GM21786 (cell line): ENCODE results near the gene SMURF2.
"Not testable (repeated sequence)": the region's sequence is repeated elsewhere in the genome, so short reads cannot be mapped to it uniquely, and the experiment has no call there.

Source experiments
- ATAC-seq: cut with Tn5 transposase; IDR thresholded peaks from one replicate; pipeline ENCODE4 v1.9.1; 2021; ENCODE audit not compliant: unreplicated experiment

The SMURF2 gene

GRCh38 chr17:64632606-64633005 lies 29.5 kb downstream of the SMURF2 start:
- ATAC-seq: no peak

DNA sequence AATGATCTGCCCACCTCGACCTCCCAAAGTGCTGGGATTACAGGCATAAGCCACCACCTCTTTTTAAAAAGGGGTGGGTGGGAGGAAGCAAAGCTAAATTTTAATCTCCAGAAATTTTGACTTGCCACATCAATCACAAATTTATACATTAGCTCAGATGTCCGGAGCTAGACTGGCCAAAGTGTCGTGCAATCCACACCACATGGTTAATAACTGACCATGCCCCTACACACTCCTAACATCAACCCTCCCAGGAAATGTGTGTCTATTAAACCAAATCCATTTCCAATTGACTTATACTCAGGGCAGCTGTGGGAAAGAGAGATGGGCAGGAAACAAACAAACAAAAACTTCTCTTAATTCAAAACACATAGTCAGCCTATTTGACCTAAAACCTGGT lies 29.9 kb downstream of the SMURF2 start:
- ATAC-seq: no peak

- ATAC-seq: no peak
These were observed 31.5 kb downstream of the SMURF2 start for GRCh38 chr17:64630309-64631223.

- no peak for ATAC-seq
These were observed 33.5 kb downstream of the SMURF2 start for GRCh38 chr17:64628641-64629040.

- no peak for ATAC-seq
These were observed 34.3 kb downstream of the SMURF2 start for GRCh38 chr17:64627797-64628196.

- ATAC-seq: no peak
These were observed 35.3 kb downstream of the SMURF2 start for GRCh38 chr17:64626827-64627226.

DNA sequence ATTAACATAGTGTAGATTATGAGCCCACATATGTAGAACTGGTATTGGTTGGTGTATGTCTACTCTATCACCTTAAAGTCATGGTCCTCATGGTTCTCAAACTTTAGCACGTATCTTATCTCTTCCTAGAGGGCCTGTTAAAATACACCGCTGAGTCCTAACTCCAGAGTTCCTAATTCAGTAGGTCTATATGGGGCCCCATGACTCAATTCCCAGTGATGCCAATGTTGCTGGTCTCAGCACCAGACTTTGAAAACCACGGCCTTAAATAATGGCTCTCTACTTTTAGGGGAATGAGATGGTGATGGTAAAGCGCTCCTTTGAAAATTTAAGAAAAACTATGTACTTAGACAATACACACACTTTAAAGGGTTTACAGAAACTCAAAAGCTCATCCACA lies 36.6 kb downstream of the SMURF2 start:
- ATAC-seq: no peak

GRCh38 chr17:64622931-64623654 lies 39.0 kb downstream of the SMURF2 start:
- no peak for ATAC-seq

- ATAC-seq: no peak
These were observed 40.3 kb downstream of the SMURF2 start for GRCh38 chr17:64621772-64622171.

- ATAC-seq: no peak
These were observed 43.3 kb downstream of the SMURF2 start for GRCh38 chr17:64618848-64619247.

DNA sequence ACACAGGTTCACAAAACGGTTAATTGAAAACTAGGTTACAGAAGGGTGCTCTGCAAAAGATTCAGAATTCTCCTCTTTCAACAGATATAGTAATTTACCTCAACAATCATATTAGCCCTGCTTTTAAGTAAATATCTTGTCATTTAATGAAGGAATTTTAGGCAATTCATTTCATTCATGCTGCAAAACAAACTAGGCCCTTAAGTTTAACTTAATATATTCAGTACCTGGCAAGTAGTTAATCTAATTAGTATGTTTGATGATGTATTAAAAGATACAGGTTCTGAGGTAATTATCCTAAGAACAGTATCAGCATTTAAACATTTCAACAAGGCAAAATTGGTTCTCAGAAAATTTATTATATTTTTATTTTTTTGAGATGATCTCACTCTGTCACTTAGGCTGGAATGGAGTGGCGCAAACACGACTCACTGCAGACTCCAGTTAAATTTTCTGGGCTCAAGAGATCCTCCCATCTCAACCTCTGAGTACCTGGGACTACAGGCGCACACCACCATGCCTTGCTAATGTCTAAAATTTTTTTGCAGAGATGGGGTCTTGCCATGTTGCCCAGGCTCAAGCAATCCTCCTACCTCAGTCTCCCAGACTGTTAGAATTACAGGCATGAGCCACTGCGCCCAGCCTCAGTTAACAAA lies 44.9 kb downstream of the SMURF2 start:
- no peak for ATAC-seq

DNA sequence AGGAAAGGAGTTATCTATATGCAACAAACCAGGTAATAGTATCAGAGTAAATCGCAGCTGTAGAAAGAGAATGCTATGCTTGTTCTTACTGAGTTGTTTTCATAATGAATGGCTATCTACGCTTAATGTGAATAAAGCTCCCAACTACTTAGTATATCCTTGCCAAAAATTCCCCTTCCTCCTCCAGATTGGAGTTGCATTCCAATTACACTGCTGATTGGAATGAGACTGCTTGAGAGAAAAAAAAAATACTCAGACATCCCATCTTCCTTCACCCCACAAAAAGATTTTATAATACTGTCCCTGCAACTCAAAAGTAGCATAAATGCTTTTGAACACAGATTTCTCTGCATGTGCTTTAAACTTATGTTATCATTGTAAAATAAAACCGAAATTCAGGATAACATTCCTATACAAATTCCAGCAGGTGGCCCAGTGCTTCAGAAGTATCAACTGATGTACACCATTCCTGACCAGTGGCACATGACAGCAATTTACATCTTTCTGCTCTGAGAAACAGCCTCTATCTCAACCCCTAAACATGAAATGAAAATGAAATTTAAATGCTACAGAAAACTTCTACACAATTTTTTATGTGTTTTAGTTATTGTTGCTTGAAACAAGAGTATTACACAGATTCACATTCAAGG lies 47.0 kb downstream of the SMURF2 start:
- ATAC-seq: no peak

- ATAC-seq: no peak
These were observed 47.7 kb downstream of the SMURF2 start for GRCh38 chr17:64614266-64615027.

GRCh38 chr17:64611369-64611768 lies 50.7 kb downstream of the SMURF2 start:
- no peak for ATAC-seq

DNA sequence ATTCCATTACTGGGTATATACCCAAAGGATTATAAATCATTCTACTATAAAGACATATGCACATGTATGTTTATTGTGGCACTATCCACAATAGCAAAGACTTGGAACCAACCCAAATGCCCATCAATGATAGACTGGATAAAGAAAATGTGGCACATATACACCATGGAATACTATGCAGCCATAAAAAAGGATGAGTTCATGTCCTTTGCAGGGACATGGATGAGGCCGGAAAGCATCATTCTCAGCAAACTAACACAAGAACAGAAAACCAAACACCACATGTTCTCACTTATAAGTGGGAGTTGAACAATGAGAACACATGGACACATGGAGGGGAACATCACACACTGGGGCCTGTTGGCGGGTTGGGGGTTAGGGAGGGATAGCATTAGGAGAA lies 51.9 kb downstream of the SMURF2 start:
- ATAC-seq: not testable (repeated sequence)

DNA sequence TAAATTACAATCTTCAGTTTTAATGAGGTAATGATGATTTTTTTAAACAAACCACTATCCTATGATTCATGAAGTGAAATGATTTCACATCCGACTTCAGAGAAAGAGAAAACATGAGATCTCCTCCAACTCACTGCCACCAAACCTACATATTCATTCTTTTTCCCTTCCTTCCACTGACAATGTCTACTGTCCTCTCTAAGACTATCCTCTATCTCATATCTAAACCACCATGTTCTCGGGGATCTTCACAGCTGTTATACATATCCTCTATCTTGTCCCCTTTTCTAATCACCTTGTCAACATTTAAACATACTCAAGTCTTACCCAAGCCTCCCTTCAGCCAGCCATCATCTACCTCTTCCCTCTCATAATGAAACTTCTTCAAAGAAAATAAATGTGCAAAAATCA lies 53.5 kb downstream of the SMURF2 start:
- ATAC-seq: no peak

GRCh38 chr17:64607862-64608565 lies 54.1 kb downstream of the SMURF2 start:
- no peak for ATAC-seq

- not testable (repeated sequence) for ATAC-seq
These were observed 57.6 kb downstream of the SMURF2 start for GRCh38 chr17:64604532-64604931.

DNA sequence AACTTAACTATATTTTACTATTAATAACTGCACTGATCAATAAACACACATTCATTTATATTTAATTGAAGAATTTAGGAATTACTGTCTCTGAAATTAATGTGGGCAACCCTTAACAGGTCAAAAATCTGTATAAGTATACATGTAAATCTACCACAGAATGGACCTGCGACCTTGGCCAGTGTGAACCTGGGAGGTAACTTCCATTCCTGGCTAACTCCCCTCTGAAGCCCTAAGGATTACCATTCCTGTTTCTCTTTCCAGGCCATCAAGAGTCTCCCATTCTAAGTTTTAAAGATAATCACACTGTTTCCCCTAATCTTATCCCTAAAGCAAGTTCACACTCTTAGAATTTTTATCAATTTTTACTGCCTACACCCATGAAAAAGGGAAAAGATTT lies 58.1 kb downstream of the SMURF2 start:
- no peak for ATAC-seq

DNA sequence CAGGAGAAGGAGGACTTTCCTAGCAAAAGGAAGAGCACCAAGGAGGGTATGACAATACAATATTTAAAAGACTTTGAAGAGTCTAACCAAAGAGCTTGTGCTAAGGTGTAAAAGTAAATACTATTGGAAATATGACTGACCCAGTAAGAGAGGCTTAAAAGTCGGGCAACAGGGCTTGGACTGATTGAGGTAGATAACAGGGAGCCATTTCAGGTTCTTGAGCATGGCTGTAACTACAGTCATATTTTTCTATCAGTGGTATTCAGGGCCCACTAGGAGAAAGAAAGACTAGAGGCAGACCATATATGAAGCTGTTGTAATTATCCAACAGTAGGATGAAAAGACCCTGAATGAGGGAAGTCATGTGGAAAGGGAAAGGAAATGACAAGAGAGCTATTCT lies 62.3 kb downstream of the SMURF2 start:
- no peak for ATAC-seq
